Measurements from ENCODE around the gene NBL1. TPM values are rescaled to one million over a fixed set of nuclear protein-coding genes. Genes with fewer than 3 reads are reported as not detected.

Gene NBL1
- total RNA-seq, 6 experiments from 2014 or later, result 89.6 to 182 (median 104) TPM

DNA sequence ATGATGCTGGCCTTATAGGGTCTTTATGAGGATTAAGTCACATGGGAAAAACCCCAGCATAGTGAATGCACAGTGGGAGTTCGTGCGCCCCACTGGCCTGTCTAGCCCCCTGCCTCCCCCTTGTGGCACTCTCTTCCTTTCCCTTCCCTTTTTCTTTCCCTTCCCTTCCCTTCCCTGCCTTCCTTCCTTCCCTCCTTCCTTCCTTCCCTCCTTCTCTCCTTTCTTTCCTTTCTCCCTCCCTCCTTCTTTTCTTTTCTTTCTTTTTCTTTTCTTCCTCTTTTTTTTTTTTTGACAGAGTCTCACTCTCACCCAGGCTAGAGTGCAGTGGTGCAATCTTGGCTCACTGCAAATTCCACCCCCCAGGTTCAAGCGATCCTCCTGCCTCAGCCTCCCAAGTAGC lies 59.2 kb downstream of the NBL1 start:
- H3K4me3 Mint-ChIP-seq, result no peak overlapping the region
- no peaks in the 10 kb centered on the region for H3K4me1 Mint-ChIP-seq (ENCODE audit: low read depth)
- peaks cover 5% of the 10 kb centered on the region; the same call in 1 of the 2 replicates for H3K9me3 Mint-ChIP-seq
- H3K27me3 Mint-ChIP-seq (ENCODE audit: insufficient read depth), result peaks cover 3% of the 10 kb centered on the region; the same call in 1 of the 2 replicates
- H3K27ac Mint-ChIP-seq, result no peak overlapping the region
- TF ChIP-seq, protein P1, sequence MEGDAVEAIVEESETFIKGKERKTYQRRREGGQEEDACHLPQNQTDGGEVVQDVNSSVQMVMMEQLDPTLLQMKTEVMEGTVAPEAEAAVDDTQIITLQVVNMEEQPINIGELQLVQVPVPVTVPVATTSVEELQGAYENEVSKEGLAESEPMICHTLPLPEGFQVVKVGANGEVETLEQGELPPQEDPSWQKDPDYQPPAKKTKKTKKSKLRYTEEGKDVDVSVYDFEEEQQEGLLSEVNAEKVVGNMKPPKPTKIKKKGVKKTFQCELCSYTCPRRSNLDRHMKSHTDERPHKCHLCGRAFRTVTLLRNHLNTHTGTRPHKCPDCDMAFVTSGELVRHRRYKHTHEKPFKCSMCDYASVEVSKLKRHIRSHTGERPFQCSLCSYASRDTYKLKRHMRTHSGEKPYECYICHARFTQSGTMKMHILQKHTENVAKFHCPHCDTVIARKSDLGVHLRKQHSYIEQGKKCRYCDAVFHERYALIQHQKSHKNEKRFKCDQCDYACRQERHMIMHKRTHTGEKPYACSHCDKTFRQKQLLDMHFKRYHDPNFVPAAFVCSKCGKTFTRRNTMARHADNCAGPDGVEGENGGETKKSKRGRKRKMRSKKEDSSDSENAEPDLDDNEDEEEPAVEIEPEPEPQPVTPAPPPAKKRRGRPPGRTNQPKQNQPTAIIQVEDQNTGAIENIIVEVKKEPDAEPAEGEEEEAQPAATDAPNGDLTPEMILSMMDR (IDR thresholded peaks at IDR 0.05), result no peak
- peaks cover 15% of the 10 kb centered on the region for H3K36me3 Mint-ChIP-seq (ENCODE audit: low read depth)
- no peak for DNase-seq

DNA sequence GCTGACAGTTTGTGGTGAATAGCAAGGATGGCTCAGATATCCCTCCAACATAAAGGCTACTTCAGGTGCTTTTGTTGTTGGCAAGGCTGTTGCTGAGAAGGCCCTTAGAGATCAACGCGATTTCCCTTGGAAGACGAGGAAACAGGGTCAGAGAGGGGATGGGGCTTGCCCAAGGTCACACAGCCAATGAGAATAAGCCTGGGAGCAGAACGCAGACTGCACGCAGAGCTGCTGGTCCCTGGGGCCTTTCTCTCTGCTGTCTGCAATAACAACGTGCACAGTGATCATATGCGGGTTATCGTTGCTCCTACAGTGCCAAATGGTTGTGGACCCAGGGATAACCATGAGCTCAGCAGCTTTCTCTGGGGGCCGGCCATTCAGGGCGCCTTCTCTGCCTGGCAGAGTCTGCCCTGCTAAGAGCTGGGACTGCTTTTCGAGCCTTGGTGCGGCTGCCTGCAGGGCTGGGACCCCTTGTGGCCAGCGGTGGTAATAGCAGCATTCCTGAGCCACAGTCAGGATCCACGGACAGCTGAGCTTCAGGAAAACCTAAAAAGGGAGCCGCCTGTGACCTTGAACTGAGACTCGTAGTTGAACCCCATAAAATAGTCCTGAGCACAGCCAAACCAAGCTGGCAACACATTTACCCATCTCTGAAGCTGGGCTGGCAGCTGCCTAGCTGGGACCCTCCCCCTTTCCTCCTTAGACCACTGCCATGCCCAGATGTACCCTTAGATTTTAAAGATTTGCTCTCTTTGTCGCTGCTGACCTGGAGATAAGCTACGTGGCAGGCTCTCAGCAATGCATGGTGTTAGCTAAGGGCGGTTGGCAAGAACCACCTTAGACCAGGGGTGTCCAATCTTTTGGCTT lies 60.4 kb downstream of the NBL1 start:
- peaks cover 9% of the 10 kb centered on the region for H3K4me1 Mint-ChIP-seq (ENCODE audit: low read depth)
- peak; percentile 67 for DNase-seq
- H3K9me3 Mint-ChIP-seq, result no peaks in the 10 kb centered on the region
- H3K36me3 Mint-ChIP-seq (ENCODE audit: low read depth), result peaks cover 6% of the 10 kb centered on the region
- peaks cover 3% of the 10 kb centered on the region; the same call in 1 of the 2 replicates for H3K27me3 Mint-ChIP-seq (ENCODE audit: insufficient read depth)
- H3K4me3 Mint-ChIP-seq, result no peak overlapping the region
- H3K27ac Mint-ChIP-seq, result no peak overlapping the region
- TF ChIP-seq, protein P1 (IDR thresholded peaks at IDR 0.05), result peak; percentile 95

DNA sequence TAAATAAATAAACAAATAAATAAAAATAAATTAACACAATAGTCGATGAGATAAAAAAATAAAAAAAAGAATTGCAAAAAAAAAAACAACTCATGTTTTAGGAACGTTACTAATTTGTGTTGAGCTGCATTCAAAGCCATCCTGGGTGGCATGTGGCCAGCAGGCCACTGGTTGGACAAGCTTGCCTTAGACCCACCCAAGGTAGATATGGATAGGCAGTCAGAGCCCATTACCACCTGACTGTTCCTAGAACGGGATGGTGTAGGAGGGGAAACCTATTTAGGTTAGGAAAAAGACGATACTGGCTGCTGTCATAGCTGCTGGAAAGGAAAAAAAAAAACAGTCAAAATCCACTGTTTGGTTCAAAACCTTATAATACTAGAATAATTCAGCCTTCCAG lies 61.4 kb downstream of the NBL1 start:
- H3K4me1 Mint-ChIP-seq (ENCODE audit: low read depth), result peaks cover 9% of the 10 kb centered on the region
- no peaks in the 10 kb centered on the region for H3K9me3 Mint-ChIP-seq
- TF ChIP-seq, protein P1 (IDR thresholded peaks at IDR 0.05), result no peak
- no peak overlapping the region for H3K4me3 Mint-ChIP-seq
- no peaks in the 10 kb centered on the region for H3K27me3 Mint-ChIP-seq (ENCODE audit: insufficient read depth)
- DNase-seq, result no peak
- H3K27ac Mint-ChIP-seq, result no peak overlapping the region
- H3K36me3 Mint-ChIP-seq (ENCODE audit: low read depth), result peaks cover 5% of the 10 kb centered on the region

DNA sequence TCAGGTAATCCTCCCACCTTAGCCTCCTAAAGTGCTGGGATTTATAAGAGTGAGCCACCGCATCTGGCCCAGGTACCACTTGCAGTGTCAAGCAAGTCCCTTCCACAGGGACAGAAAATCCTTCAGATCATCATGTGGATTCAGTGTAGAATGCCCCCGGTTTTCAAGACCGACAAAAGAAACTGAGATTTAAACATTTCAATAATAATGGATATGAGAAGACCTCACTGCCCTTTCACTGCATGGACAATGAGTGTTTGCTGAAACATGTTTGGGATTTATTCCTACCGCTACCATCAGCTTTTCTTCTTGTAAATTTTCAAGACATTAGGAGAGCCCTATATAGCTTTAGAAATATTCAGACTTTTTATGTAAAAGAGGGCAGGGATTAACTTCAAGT lies 62.0 kb downstream of the NBL1 start:
- Mint-ChIP-seq H3K4me3 (no peak overlapping the region), H3K36me3 (ENCODE audit: low read depth) (peaks cover 5% of the 10 kb centered on the region), H3K4me1 (ENCODE audit: low read depth) (peaks cover 9% of the 10 kb centered on the region), H3K9me3 (no peaks in the 10 kb centered on the region), H3K27ac (no peak overlapping the region), H3K27me3 (ENCODE audit: insufficient read depth) (no peaks in the 10 kb centered on the region)
- DNase-seq, result no peak
- TF ChIP-seq, protein P1 (IDR thresholded peaks at IDR 0.05), result no peak

Other genes with a start within 250 kb of the NBL1 start
- 100 to 1,000 TPM; 565 to 646 (median 603) TPM for gene CAPZB, start 158.8 kb upstream of the NBL1 start, total RNA-seq (2021; fragmentation: NEBNext Ultra II Directional; extraction: Animal tissue kit (Norgen Biotek cat#: 25700))
- not detected for gene HTR6, start 20.6 kb downstream of the NBL1 start, total RNA-seq (2021; fragmentation: NEBNext Ultra II Directional; extraction: Animal tissue kit (Norgen Biotek cat#: 25700))
- 10 to 100 TPM; 17.4 to 30.6 (median 27.8) TPM for gene TMCO4, start 155.6 kb downstream of the NBL1 start, total RNA-seq (2021; fragmentation: NEBNext Ultra II Directional; extraction: Animal tissue kit (Norgen Biotek cat#: 25700))
- not detected for gene RNF186, start 171.0 kb downstream of the NBL1 start, total RNA-seq (2021; fragmentation: NEBNext Ultra II Directional; extraction: Animal tissue kit (Norgen Biotek cat#: 25700))
- 1 to 10 TPM; 5.4 to 8.3 (median 7.5) TPM for gene OTUD3, start 238.1 kb downstream of the NBL1 start, total RNA-seq (2021; fragmentation: NEBNext Ultra II Directional; extraction: Animal tissue kit (Norgen Biotek cat#: 25700))